ENCODE measurements around the gene LTB. TPM values are rescaled to one million over a fixed set of nuclear protein-coding genes. Genes with fewer than 3 reads are reported as not detected.

Gene LTB
- polyA plus RNA-seq, 3 donors, result 12.6 to 25.5 (median 21.6) TPM

- Histone ChIP-seq H3K9ac (ENCODE audit: insufficient read depth, low read length, poor library complexity, severe bottlenecking) (no peak overlapping the region), H3K9me3 (replicated peaks in 1 of 2; ENCODE audit: control insufficient read depth in 1 of 2, insufficient read depth in 1 of 2, low read length in 2 of 2) (no peaks in the 10 kb centered on the region), H3K36me3 (replicated peaks in 1 of 2; ENCODE audit: control insufficient read depth in 1 of 2, insufficient read depth in 2 of 2, low read length in 2 of 2) (peaks cover 94 to 97% of the 10 kb centered on the region in 2 donors), H3K4me1 (ENCODE audit: control insufficient read depth in 1 of 2, insufficient read depth in 2 of 2, low read length in 2 of 2) (peaks cover 22 to 23% of the 10 kb centered on the region in 2 donors), H3K27me3 (ENCODE audit: control insufficient read depth in 2 of 2, insufficient read depth in 2 of 2, low read length in 2 of 2) (no peaks in the 10 kb centered on the region), H3K27ac (ENCODE audit: low read depth in 1 of 2, low read length in 2 of 2) (no peak overlapping the region), H3K79me2 (ENCODE audit: insufficient read depth, low read length) (peaks cover 88% of the 10 kb centered on the region), H2AFZ (ENCODE audit: insufficient read depth, low read depth, low read length, poor library complexity, severe bottlenecking) (no peak overlapping the region), H3K4me3 (replicated peaks in 1 of 3; ENCODE audit: low read depth in 2 of 3, low read length in 3 of 3) (no peak overlapping the region), H4K20me1 (ENCODE audit: insufficient read depth, low read length) (peaks cover 100% of the 10 kb centered on the region), H3K4me2 (replicated peaks; ENCODE audit: extremely low read depth, low read length, poor library complexity, severe bottlenecking) (no peak overlapping the region)
- DNase-seq, result no peak
- Mint-ChIP-seq H3K27me3 (ENCODE audit: low read depth in 3 of 3) (no peaks in the 10 kb centered on the region), H3K36me3 (peaks cover 87 to 97% of the 10 kb centered on the region in 2 donors), H3K4me3 (no peak overlapping the region), H3K4me1 (peaks cover 25% of the 10 kb centered on the region), H3K9me3 (no peaks in the 10 kb centered on the region), H3K27ac (peak overlapping the region in 1 of 7 donors; percentile 22)
- intact Hi-C loops (cut with micrococcal nuclease), result no loop called here
- no CpG with 5 or more reads among the region's 2 CpGs for WGBS (ENCODE audit: insufficient coverage)
- no peak for TF ChIP-seq CTCF (IDR thresholded peaks at IDR 0.05)
Measured at GRCh38 chr6:31535538-31536324, 46.5 kb downstream of the LTB start.

- peak overlapping the region in 1 of 7 donors; percentile 56 for H3K27ac Mint-ChIP-seq
- Histone ChIP-seq H3K36me3 (replicated peaks in 1 of 2; ENCODE audit: control insufficient read depth in 1 of 2, insufficient read depth in 2 of 2, low read length in 2 of 2) (peaks cover 98 to 100% of the 10 kb centered on the region in 2 donors), H3K27me3 (ENCODE audit: control insufficient read depth in 2 of 2, insufficient read depth in 2 of 2, low read length in 2 of 2) (no peaks in the 10 kb centered on the region), H3K9me3 (replicated peaks in 1 of 2; ENCODE audit: control insufficient read depth in 1 of 2, insufficient read depth in 1 of 2, low read length in 2 of 2) (no peaks in the 10 kb centered on the region), H3K79me2 (ENCODE audit: insufficient read depth, low read length) (peaks cover 76% of the 10 kb centered on the region), H3K4me1 (ENCODE audit: control insufficient read depth in 1 of 2, insufficient read depth in 2 of 2, low read length in 2 of 2) (peaks cover 10 to 11% of the 10 kb centered on the region in 2 donors), H3K4me3 (replicated peaks in 1 of 3; ENCODE audit: low read depth in 2 of 3, low read length in 3 of 3) (no peak overlapping the region), H3K27ac (ENCODE audit: low read depth in 1 of 2, low read length in 2 of 2) (no peak overlapping the region), H3K4me2 (replicated peaks; ENCODE audit: extremely low read depth, low read length, poor library complexity, severe bottlenecking) (no peak overlapping the region), H2AFZ (ENCODE audit: insufficient read depth, low read depth, low read length, poor library complexity, severe bottlenecking) (no peak overlapping the region), H4K20me1 (ENCODE audit: insufficient read depth, low read length) (peaks cover 100% of the 10 kb centered on the region), H3K9ac (ENCODE audit: insufficient read depth, low read length, poor library complexity, severe bottlenecking) (no peak overlapping the region)
- H3K9me3 Mint-ChIP-seq, result no peaks in the 10 kb centered on the region
- no peak for DNase-seq
- peaks cover 14% of the 10 kb centered on the region for H3K4me1 Mint-ChIP-seq
- H3K4me3 Mint-ChIP-seq, result no peak overlapping the region
- H3K27me3 Mint-ChIP-seq (ENCODE audit: low read depth in 3 of 3), result no peaks in the 10 kb centered on the region
- peaks cover 89 to 99% of the 10 kb centered on the region in 2 donors for H3K36me3 Mint-ChIP-seq
- 93% methylated on average over 22 of the region's 24 CpGs for WGBS (ENCODE audit: insufficient coverage)
- TF ChIP-seq CTCF (IDR thresholded peaks at IDR 0.05), result no peak
- intact Hi-C loops (cut with micrococcal nuclease), result no loop called here
Measured at GRCh38 chr6:31534521-31535040, 47.6 kb downstream of the LTB start.

Measured in CD14-positive monocyte (primary cell).